Esophagus muscularis mucosa (tissue), 4 donors: ENCODE data around the gene NFATC3. TPM values are rescaled to one million over a fixed set of nuclear protein-coding genes. Genes with fewer than 3 reads are reported as not detected.
A peak's percentile ranks its signal among the peaks of the same experiment; 100 is the strongest.

Experiments used
- DNase-seq: peaks from one replicate; pipeline ENCODE4 v3.0.0-alpha.2; 2017; ENCODE audit errors: extremely low spot score
- H3K27ac ChIP-seq, 4 donors: fragments of 200-600 bp; sonication (generic); replicated peaks in 1 of 4; 1 replicate in 3 of 4; 2 replicates in 1 of 4; pipeline ENCODE4 v1.5.1; 2016 to 2019; ENCODE audit warnings: mild to moderate bottlenecking in 1 of 4
- H3K27me3 ChIP-seq, 4 donors: fragments of 200-600 bp; sonication (generic); one replicate each; pipeline versions ENCODE4 v1.5.1 to v1.6.0; 2016 to 2019
- H3K36me3 ChIP-seq, 4 donors: fragments of 200-600 bp; sonication (generic); one replicate each; pipeline ENCODE4 v1.5.1; 2016 to 2019
- H3K4me1 ChIP-seq, 4 donors: fragments of 200-600 bp; sonication (generic); one replicate each; pipeline ENCODE4 v1.5.1; 2016 to 2019
- H3K4me3 ChIP-seq, 4 donors: fragments of 200-600 bp; sonication (generic); 1 replicate in 2 of 4; 2 replicates in 2 of 4; pipeline ENCODE4 v1.5.1; 2016 to 2019; ENCODE audit warnings: mild to moderate bottlenecking in 4 of 4, moderate library complexity in 1 of 4
- H3K9me3 ChIP-seq, 4 donors: fragments of 200-600 bp; sonication (generic); 1 replicate in 3 of 4; 2 replicates in 1 of 4; pipeline ENCODE4 v1.5.1; 2016 to 2019
- CTCF ChIP-seq, 3 experiments: fragments of 200-600 bp in 2 of 3; fragments of 450-650 bp in 1 of 3; sonication (generic) in 2 of 3; IDR thresholded peaks; one replicate each; pipeline ENCODE4 v1.5.1; 2017 to 2019; ENCODE audit warnings: antibody characterized with exemption in 3 of 3, mild to moderate bottlenecking in 2 of 3, moderate library complexity in 1 of 3
- EP300 ChIP-seq: sonication (generic); formaldehyde crosslinking; IDR thresholded peaks from one replicate; pipeline ENCODE4 v1.6.1; 2017; ENCODE audit warnings: antibody characterized with exemption
- POLR2A ChIP-seq: fragments of 450-650 bp; IDR thresholded peaks from one replicate; pipeline ENCODE4 v1.6.1; 2017; ENCODE audit warnings: antibody characterized with exemption, moderate library complexity, mild to moderate bottlenecking, low read depth
- POLR2AphosphoS5 ChIP-seq, 2 donors: sonication (generic); formaldehyde crosslinking; IDR thresholded peaks; one replicate each; pipeline ENCODE4 v1.6.1; 2017; ENCODE audit warnings: antibody characterized with exemption in 2 of 2
- WGBS: methylation state at CpG from one replicate; pipeline ENCODE4 v1.1.5; 2018; 5-methylcytosine and 5-hydroxymethylcytosine counted together
- intact Hi-C: fragments of 100-400 bp; cut with DNase I; formaldehyde crosslinking; loops from one replicate; pipeline ENCODE4 v1.15.1; 2023
- small RNA-seq, 3 donors: library from RNA; depleted of rRNA; stranded (forward); fragments of <200 nt; gene quantifications; one replicate each; pipeline ENCODE3, GENCODE V24; 2016
- total RNA-seq, 4 donors: library from RNA; depleted of rRNA; stranded (reverse); fragments of >200 nt; gene quantifications; one replicate each; pipeline versions ENCODE4 v1.1.0 to v1.2.1, GENCODE V29; 2016

The NFATC3 gene
- total RNA-seq, 4 donors from 2014 or later = 44.6 to 56.8 (median 50.8) TPM

GRCh38 chr16:68275611-68276191 lies 190.5 kb downstream of the NFATC3 start:
- intact Hi-C loops = no loop called here
- Histone ChIP-seq H3K4me1 (peaks cover 31 to 64% (median 49%) of the 10 kb centered on the region in 4 donors), H3K9me3 (no peaks in the 10 kb centered on the region), H3K36me3 (peaks cover 10 to 67% (median 22%) of the 10 kb centered on the region in 4 donors), H3K27ac (peak overlapping the region; percentile 66 to 77 (median 71)), H3K27me3 (no peaks in the 10 kb centered on the region), H3K4me3 (no peak overlapping the region)
- WGBS = 36% methylated on average over 4 of the region's 4 CpGs
- no peak for DNase-seq
- TF ChIP-seq CTCF (IDR thresholded peaks at IDR 0.05) (no peak), POLR2AphosphoS5 (IDR thresholded peaks at IDR 0.05) (no peak), POLR2A (no peak), EP300 (no peak)

GRCh38 chr16:68276223-68276622 lies 191.1 kb downstream of the NFATC3 start:
- DNase-seq = no peak
- WGBS = 42% methylated on average over 3 of the region's 3 CpGs
- no peaks in the 10 kb centered on the region for H3K27me3 ChIP-seq
- H3K4me1 ChIP-seq = peaks cover 31 to 58% (median 46%) of the 10 kb centered on the region in 4 donors
- no peak for TF ChIP-seq EP300
- no peak for TF ChIP-seq POLR2A
- no peak for TF ChIP-seq POLR2AphosphoS5 (IDR thresholded peaks at IDR 0.05)
- peak overlapping the region; percentile 66 to 77 (median 71) for H3K27ac ChIP-seq
- H3K4me3 ChIP-seq = no peak overlapping the region
- H3K36me3 ChIP-seq = peaks cover 10 to 72% (median 22%) of the 10 kb centered on the region in 4 donors
- H3K9me3 ChIP-seq = no peaks in the 10 kb centered on the region
- intact Hi-C loops = no loop called here

Small RNA genes lying within 50 kb of the gene (small RNA-seq; reads per million reads assigned to genes)
- 0 reads per million in 3 donors for gene RF00019
- 0 reads per million in 3 donors for gene RF00554

Other genes starting within 250 kb of the NFATC3 start
- gene THAP11, start 243.1 kb upstream of the NFATC3 start, total RNA-seq = 100 to 1,000 TPM in 1 of 4 donors, 10 to 100 TPM in 3; 60.2 to 101 (median 78.3) TPM
- gene NUTF2, start 238.4 kb upstream of the NFATC3 start, total RNA-seq = 100 to 1,000 TPM; 101 to 246 (median 174) TPM
- 10 to 100 TPM; 30.3 to 50.7 (median 33.2) TPM for gene CENPT, start 237.7 kb upstream of the NFATC3 start, total RNA-seq
- gene EDC4, start 212.3 kb upstream of the NFATC3 start, total RNA-seq = 10 to 100 TPM; 49.9 to 70.9 (median 52.0) TPM
- 1 to 10 TPM in 1 of 4 donors, under 1 TPM in 1, not detected in 2; 0.99 to 1.7 TPM for gene NRN1L, start 200.5 kb upstream of the NFATC3 start, total RNA-seq
- gene PSKH1, start 192.1 kb upstream of the NFATC3 start, total RNA-seq = 10 to 100 TPM; 16.1 to 35.4 (median 26.4) TPM
- gene CTRL, start 153.5 kb upstream of the NFATC3 start, total RNA-seq = 1 to 10 TPM in 1 of 4 donors, under 1 TPM in 2, not detected in 1; 0.80 to 1.1 (median 0.99) TPM
- 10 to 100 TPM; 17.2 to 51.6 (median 36.1) TPM for gene PSMB10, start 148.5 kb upstream of the NFATC3 start, total RNA-seq
- 10 to 100 TPM; 13.9 to 43.1 (median 22.0) TPM for gene LCAT, start 141.2 kb upstream of the NFATC3 start, total RNA-seq
- gene SLC12A4, start 116.7 kb upstream of the NFATC3 start, total RNA-seq = 100 to 1,000 TPM in 1 of 4 donors, 10 to 100 TPM in 3; 65.8 to 142 (median 81.3) TPM
- under 1 TPM in 1 of 4 donors, not detected in 3; 0.17 TPM for gene DPEP3, start 104.9 kb upstream of the NFATC3 start, total RNA-seq
- 1 to 10 TPM; 1.4 to 5.5 (median 3.7) TPM for gene DPEP2, start 85.9 kb upstream of the NFATC3 start, total RNA-seq
- not detected for gene DPEP2NB, start 69.5 kb upstream of the NFATC3 start, total RNA-seq
- gene DDX28, start 62.1 kb upstream of the NFATC3 start, total RNA-seq = 10 to 100 TPM in 1 of 4 donors, 1 to 10 TPM in 3; 5.0 to 10.1 (median 8.4) TPM
- gene DUS2, start 62.1 kb upstream of the NFATC3 start, total RNA-seq = 10 to 100 TPM in 1 of 4 donors, 1 to 10 TPM in 3; 8.4 to 12.5 (median 9.7) TPM
- 1 to 10 TPM in 1 of 4 donors, under 1 TPM in 3; 0.17 to 2.1 (median 0.52) TPM for gene ESRP2, start 150.8 kb downstream of the NFATC3 start, total RNA-seq
- 10 to 100 TPM; 10.4 to 22.0 (median 15.3) TPM for gene PLA2G15, start 160.0 kb downstream of the NFATC3 start, total RNA-seq
- gene SLC7A6, start 179.2 kb downstream of the NFATC3 start, total RNA-seq = 10 to 100 TPM; 18.9 to 37.1 (median 27.3) TPM
- 10 to 100 TPM in 2 of 4 donors, 1 to 10 TPM in 2; 8.7 to 15.7 (median 11.5) TPM for gene SLC7A6OS, start 225.6 kb downstream of the NFATC3 start, total RNA-seq
- gene PRMT7, start 225.6 kb downstream of the NFATC3 start, total RNA-seq = 10 to 100 TPM; 20.0 to 31.1 (median 26.8) TPM